Activated CD8-positive, alpha-beta memory T cell treated with anti-CD3 and anti-CD28 coated beads, Interleukin-2, amount 50 U/mL, for 1 hour (primary cell): ENCODE results near the gene RANBP3L.
A peak's percentile ranks its signal among the peaks of the same experiment; 100 is the strongest.

ENCODE experiments used
- DNase-seq: peaks from one replicate; pipeline ENCODE4 v3.0.0-alpha.2; 2020; ENCODE audit errors: extremely low read depth

RANBP3L gene

GRCh38 chr5:36243653-36244052, 58.0 kb downstream of the RANBP3L start:
- DNase-seq, result no peak

GRCh38 chr5:36242534-36243485, 58.9 kb downstream of the RANBP3L start:
- DNase-seq, result no peak

- DNase-seq, result peak; percentile 87
Measured at GRCh38 chr5:36241631-36242533, 59.8 kb downstream of the RANBP3L start, which contains the start of gene NADK2. Gene NADK2 (minus strand): TSS chr5:36241925. CDS start chr5:36241798, 127 bp downstream.

GRCh38 chr5:36240779-36241630, 60.7 kb downstream of the RANBP3L start:
- no peak for DNase-seq

- no peak for DNase-seq
Measured at GRCh38 chr5:36239370-36240293, 62.1 kb downstream of the RANBP3L start.

- DNase-seq, result no peak
Measured at GRCh38 chr5:36238502-36239295, 63.0 kb downstream of the RANBP3L start.

GRCh38 chr5:36237751-36238150, 64.0 kb downstream of the RANBP3L start:
- no peak for DNase-seq

GRCh38 chr5:36236801-36237200, 64.9 kb downstream of the RANBP3L start:
- no peak for DNase-seq

- DNase-seq, result no peak
Measured at GRCh38 chr5:36232533-36232932, 69.2 kb downstream of the RANBP3L start.

GRCh38 chr5:36230151-36230790, 71.4 kb downstream of the RANBP3L start:
- no peak for DNase-seq

GRCh38 chr5:36228505-36228904, 73.2 kb downstream of the RANBP3L start:
- DNase-seq, result no peak

- no peak for DNase-seq
Measured at GRCh38 chr5:36227046-36227445, 74.7 kb downstream of the RANBP3L start.

GRCh38 chr5:36222620-36223019, 79.1 kb downstream of the RANBP3L start:
- DNase-seq, result no peak

- DNase-seq, result no peak
Measured at GRCh38 chr5:36217988-36218387, 83.7 kb downstream of the RANBP3L start.

- DNase-seq, result no peak
Measured at GRCh38 chr5:36217567-36217966, 84.1 kb downstream of the RANBP3L start.

- DNase-seq, result no peak
Measured at GRCh38 chr5:36215910-36216309, 85.8 kb downstream of the RANBP3L start.

GRCh38 chr5:36214436-36214835, 87.3 kb downstream of the RANBP3L start:
- no peak for DNase-seq

- no peak for DNase-seq
Measured at GRCh38 chr5:36209664-36210063, 92.0 kb downstream of the RANBP3L start.

GRCh38 chr5:36208786-36209185, 92.9 kb downstream of the RANBP3L start:
- DNase-seq, result no peak
